Esophagus squamous epithelium (tissue), 4 donors: ENCODE data around the gene OAT.

Source experiments
- POLR2A ChIP-seq, 4 donors: fragments of 450-650 bp; IDR thresholded peaks; one replicate each; pipeline ENCODE4 v1.6.1; 2017; ENCODE audit warnings: antibody characterized with exemption in 4 of 4, mild to moderate bottlenecking in 4 of 4, moderate library complexity in 3 of 4
- TF ChIP-seq, protein P1 (sequence below), 6 experiments: fragments of 450-650 bp in 4 of 6; fragments of 200-600 bp in 2 of 6; sonication (generic) in 2 of 6; IDR thresholded peaks; one replicate each; pipeline ENCODE4 v1.5.1; 2016 to 2019; ENCODE audit warnings: antibody characterized with exemption in 6 of 6, mild to moderate bottlenecking in 4 of 6, moderate library complexity in 4 of 6

DNA sequence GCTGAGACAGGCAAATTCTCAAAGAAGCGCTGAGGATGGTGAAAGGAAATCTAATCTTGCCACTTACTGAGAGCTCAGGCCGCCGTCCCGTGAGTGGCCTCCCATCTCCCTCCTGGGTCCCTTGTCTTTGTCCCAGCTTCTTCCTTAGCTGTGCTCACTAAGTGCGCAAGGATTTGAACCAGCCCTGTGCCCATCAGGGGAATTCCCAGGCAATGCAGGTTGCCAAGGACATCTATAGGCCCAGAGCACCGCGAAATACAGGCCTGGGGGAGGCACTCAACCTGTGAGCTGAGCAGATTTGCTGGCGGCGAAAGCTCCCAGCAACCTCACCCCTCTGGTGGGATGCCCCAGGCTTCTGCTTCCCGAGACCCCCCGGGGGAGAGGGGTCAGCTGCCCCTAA lies 64.8 kb downstream of the OAT start:
- TF ChIP-seq, protein P1, sequence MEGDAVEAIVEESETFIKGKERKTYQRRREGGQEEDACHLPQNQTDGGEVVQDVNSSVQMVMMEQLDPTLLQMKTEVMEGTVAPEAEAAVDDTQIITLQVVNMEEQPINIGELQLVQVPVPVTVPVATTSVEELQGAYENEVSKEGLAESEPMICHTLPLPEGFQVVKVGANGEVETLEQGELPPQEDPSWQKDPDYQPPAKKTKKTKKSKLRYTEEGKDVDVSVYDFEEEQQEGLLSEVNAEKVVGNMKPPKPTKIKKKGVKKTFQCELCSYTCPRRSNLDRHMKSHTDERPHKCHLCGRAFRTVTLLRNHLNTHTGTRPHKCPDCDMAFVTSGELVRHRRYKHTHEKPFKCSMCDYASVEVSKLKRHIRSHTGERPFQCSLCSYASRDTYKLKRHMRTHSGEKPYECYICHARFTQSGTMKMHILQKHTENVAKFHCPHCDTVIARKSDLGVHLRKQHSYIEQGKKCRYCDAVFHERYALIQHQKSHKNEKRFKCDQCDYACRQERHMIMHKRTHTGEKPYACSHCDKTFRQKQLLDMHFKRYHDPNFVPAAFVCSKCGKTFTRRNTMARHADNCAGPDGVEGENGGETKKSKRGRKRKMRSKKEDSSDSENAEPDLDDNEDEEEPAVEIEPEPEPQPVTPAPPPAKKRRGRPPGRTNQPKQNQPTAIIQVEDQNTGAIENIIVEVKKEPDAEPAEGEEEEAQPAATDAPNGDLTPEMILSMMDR (IDR thresholded peaks at IDR 0.05): no peak
- TF ChIP-seq POLR2A (IDR thresholded peaks at IDR 0.05): no peak
